ENCODE data around the gene HTD2.
"Not testable (repeated sequence)": the region's sequence is repeated elsewhere in the genome, so short reads cannot be mapped to it uniquely, and the experiment has no call there.

The HTD2 gene

DNA sequence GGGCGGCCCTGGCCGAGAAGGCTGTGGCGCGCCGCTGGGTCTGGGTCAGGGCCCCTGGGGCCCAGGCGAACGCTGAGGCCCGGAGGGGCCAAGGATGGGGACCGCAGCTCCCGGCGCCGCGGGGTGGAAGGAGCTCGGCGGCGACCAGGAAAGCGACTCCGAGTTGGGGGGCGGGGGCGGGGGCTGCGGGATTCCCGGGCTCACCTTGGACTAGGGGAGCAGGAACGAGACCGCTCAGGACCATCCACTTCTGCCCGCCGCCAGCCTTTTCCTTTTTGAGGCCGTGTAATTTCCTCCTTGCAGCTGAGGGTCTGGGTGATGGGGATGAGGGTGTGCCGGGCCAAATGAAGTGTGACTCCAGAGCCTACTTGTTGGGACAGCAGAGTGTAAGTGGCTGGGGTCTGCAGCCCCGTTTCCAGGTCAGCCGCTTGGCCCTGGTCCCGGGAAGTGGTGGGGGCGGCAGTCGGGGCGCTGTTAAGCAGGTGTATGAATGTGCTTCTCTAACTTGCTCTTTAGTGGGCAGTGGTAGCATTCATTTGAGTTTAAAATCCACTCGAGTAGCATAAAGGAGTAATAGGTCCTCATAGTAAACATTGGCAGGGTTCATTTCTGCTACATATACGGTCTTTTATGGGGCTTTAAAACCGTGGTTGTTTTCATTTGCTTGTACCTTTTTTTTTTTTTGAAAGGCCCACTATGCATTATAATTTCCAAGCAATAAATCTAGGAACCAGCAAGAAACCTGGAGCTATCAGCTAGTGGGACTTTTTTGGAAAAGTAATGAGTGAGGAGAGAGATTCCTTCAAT lies 27.1 kb downstream of the HTD2 start:
- peak; percentile 10 for DNase-seq

GRCh38 chr3:58334013-58334321 lies 27.6 kb downstream of the HTD2 start:
- DNase-seq, result peak; percentile 8

- no peak for DNase-seq
Observed at GRCh38 chr3:58334506-58334884, 28.2 kb downstream of the HTD2 start.

DNA sequence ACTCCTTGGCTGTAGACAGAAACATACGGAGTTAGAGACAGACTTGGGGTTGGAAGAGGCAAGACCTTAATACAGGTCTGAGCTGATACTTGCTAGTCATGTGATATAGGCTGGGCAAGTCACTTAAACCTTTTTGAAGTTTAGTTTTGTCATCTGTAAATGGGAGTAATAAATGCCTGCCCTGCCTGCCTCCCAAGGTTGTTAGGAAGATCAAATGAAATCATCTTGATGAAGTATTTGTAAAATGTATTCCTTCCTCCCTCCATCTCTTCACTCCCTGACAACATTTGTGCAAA lies 29.3 kb downstream of the HTD2 start:
- DNase-seq, result no peak

DNA sequence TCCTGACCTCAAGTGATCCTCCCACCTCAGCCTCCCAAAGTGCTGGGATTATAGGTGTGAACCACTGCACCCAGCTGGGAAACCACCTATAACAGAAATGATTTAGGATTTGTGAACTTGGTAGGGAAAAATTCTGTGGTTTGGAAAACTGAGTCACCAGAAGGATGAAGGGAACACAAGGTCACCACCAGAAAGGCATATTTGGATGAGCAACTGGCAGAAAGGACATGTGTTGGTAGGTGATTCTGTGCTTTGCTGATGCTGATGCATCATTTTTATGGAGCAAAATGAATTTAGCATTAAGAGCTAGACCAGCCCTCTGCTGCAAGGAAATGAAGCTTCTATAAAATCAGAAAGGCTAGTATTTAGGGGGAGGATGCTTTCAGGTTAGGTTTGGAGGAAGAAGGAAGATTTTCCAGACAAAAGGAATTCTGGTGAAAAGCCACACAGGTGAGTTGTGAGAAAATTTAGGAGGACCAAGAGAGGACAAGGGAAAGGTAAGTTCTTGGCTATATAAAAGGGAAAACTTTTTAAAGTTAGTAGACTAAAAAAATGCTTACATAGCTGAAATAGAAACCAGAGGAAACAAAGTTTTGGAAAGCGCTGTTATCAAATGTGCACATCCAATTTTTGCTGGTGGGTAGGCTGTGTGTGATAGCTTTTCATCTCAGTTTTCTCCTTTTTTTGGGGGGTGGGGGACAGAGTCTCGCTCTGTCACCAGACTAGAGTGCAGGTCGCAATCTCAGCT lies 30.0 kb downstream of the HTD2 start:
- DNase-seq, result no peak

DNA sequence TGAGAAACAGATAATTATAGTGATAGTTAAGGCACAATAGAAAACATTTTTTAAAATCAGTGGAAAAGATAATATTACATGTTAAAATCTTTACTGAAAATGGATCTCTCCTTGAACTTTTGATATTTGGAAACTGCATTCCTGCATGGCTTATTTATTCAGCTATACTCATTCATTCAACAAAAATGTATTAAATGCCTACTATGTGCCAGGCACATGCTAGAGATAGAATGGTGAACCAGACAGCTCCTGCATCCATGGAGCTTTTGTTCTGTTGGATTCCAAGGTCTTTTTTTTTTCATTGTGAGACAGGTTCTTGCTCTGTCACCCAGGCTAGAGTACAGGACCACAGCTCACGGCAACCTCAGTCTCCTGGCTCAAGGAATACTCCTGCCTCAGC lies 30.9 kb downstream of the HTD2 start:
- DNase-seq, result no peak

GRCh38 chr3:58339146-58339545 lies 32.8 kb downstream of the HTD2 start:
- not testable (repeated sequence) for DNase-seq

DNA sequence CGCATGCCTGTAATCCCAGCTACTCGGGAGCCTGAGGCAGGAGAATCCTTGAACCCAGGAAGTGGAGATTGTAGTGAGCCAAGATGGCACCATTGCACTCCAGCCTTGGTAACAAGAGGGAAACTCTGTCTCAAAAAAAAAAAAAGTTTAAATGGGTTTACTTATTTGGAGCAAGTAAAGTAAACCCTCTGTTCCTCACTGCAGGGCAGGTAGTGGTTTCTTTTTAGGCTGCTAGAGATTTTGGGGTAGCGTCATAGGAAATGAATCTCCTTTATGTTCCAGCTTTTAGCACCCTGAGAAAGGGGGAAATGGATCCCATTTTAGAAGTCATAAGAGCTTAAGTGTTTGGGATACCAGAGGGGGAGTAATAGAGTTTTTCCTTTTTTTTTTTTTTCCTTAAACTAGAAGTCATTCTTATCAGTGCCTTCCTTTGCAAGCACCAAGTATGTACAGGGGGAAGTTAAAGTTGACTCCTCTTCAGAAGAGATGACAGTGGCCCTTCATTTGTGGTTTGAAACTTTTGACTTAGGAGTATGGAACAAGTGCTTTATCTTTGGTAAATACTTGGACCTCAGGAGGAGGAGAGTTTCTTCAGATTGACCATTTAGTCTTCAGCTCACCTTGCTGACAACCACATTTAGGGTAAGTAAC lies 34.4 kb downstream of the HTD2 start:
- no peak for DNase-seq

- DNase-seq, result no peak
Observed at GRCh38 chr3:58341376-58341775, 35.1 kb downstream of the HTD2 start.

GRCh38 chr3:58342676-58343075 lies 36.4 kb downstream of the HTD2 start:
- no peak for DNase-seq

DNA sequence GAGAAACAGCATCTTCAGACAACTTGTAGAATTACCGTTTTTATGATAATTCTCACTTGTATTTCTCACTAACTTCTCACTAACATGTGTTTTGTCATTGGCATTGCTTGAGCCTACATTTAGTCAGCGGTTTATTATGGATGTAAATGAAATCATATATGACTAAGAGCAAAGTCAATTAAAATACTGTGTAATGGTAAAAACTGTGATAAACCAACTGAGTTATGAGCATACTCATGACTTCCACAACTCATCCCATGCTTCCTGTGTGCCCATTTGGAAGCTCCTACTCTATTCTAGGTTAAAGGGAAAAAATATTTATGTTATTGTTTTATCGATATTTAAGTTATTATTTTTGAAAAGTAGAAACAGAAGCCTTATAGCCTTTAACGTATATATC lies 39.1 kb downstream of the HTD2 start:
- DNase-seq, result no peak

- DNase-seq, result no peak
Observed at GRCh38 chr3:58346368-58346767, 40.0 kb downstream of the HTD2 start.

GRCh38 chr3:58347984-58348383 lies 41.7 kb downstream of the HTD2 start:
- DNase-seq, result no peak

DNA sequence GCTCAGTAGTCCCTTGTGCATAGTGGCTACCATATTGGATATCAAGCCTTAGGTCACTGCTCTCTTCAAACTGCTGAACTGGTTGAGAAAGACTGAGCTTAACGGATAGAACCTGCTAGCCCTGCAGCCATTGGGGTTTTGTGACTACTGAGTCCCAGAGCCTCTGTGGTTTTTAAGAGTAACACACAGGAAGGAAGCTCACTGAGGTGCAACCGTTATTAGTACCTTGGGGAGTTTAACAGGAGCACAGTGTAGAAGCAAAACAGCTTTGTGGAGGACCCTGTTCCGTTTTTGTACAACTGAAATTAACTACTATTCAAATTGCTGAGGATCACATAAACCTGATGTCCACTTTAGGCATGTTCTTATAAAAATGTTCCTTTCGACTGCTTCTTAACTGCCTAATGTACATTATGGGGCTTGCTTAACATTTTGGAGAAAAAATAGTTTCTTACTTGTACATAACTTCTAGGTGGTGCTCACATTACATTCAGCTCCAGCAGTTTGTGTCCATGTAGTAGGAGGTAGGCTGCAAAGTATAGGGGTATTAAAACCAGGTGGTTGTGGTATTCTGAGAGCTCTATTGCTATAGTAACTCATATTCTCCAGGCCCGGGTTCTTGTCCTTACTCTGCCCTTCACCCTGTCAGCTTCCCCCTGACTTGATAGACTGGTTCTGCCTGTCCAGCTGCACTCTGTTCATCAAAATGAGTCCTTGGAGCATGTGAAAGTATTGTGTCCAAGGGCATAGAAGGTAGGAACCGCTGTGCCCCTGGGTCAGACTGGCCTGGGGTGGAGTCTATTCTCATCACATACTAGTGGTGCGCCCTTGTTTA lies 43.7 kb downstream of the HTD2 start:
- DNase-seq, result peak; percentile 80

GRCh38 chr3:58350627-58351013 lies 44.3 kb downstream of the HTD2 start:
- peak; percentile 76 for DNase-seq

DNA sequence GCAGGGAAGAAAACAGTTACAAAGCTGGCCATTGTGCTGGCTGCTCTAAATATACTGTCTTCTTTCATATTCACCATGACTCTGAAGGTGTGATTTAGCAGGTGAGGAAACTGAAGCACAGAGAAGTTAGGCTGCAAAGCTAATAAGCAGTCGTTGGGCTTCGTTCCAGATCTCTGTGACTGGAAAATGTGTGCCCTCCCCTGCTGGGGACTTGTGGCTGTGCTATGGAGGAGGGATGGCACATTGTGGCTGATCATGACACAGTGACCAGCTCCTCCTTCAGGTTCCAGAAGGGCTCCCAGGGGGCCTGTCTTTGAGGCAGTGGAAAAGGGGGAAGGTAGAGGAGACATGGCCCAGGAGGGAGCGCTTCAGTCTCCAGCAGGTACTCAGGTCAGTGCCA lies 45.6 kb downstream of the HTD2 start:
- DNase-seq, result peak; percentile 32

GRCh38 chr3:58352626-58353025 lies 46.3 kb downstream of the HTD2 start:
- DNase-seq, result peak; percentile 53

DNA sequence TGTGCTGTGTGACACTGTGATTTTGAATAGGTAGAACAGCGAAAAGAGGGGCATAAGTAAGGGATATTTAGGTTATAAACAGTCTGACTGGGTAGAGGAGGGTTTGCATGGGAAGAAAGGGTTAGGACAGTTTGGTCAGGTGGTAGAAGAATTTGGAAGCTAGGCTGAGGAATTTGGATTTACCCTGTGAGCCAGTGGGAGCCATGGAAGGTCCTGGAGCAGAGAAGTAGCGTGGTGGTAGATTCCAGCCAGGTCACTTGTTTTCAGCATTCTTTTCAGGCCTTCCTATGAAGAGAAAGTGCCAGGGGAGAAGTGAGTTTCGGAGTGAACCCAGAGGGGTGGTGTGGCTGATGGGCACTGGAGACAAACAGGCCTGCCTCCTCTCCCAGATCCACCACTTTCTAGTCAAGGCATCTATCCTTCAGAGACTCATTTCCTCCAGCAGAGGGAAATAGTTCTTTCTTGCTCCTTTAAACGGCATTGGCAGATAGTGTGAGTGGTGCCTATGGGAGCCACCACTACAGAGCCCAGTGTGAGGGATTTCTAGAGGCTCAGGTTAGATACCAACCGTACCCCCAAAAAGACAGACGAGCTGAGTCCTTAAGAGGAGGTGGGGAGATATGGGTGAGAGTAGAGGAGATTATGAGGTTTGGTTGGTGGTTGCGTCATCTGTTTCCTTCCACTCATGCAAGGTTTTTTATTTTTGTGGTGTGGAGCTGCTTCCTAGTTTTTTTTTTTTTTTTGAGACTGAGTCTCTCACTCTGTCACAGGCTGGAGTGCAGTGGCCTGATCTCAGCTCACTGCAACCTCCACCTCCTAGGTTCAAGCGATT lies 47.6 kb downstream of the HTD2 start:
- DNase-seq, result peak; percentile 94

DNA sequence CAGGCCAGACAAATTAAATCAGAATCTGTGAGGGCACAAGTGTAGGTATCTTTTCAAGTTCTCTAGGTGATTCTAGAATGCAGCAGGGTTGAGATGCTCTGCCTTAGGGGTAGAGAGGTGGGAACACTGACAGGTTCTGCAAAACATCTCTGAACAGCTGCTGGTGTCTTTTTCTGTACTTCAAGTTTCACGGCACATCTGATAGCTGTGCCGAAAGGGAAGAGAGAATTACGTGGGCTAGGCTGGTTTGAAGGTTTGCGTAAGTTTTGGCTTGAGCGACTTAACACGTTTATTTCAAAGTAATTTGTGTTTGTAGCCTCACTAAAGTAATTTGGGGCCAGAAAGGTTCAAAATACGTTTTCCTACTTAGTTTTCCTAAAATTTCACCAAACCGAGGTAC lies 48.9 kb downstream of the HTD2 start:
- DNase-seq, result peak; percentile 88

GRCh38 chr3:58356054-58356453 lies 49.7 kb downstream of the HTD2 start:
- peak; percentile 79 for DNase-seq

GRCh38 chr3:58357402-58357801 lies 51.1 kb downstream of the HTD2 start:
- no peak for DNase-seq

DNA sequence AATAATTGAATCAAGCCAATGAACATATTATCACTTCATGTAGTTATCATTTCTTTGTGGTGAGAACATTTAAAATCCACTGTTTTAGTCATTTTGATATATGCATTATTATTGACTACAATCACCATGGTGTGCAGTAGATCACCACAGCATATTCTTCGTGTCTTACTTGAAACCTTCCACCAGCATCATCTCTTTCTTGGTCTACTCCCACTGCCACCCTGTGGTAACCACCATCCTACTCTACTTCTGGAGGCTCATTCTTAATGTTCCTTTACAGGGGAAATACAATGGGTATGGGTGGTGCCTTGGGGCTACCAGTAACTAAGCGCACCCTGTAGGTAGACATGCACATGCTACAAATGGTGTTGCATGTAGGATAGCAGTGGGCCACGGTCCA lies 51.8 kb downstream of the HTD2 start:
- DNase-seq, result no peak

DNA sequence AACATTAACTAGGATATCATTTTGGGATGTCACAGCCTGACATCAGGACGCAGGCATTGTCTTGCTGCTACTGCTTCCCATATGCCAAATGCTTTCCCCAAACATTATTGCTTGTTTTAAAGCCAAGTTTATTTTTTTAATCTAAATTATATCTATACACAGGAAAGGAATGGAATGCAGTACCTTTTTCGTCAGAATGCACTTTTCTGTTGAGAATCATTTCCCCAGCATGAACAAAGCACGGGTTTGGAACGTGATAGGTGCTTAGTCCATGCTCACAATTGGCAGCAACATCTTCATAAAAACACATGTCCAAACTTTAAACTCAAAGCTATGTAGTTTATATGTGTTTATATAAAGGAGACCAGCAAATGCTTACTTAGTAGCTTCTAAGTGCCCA lies 52.5 kb downstream of the HTD2 start:
- DNase-seq, result no peak

Measured in MV-4-11 (cell line).